ENCODE data around the gene PRKACG.

PRKACG gene

DNA sequence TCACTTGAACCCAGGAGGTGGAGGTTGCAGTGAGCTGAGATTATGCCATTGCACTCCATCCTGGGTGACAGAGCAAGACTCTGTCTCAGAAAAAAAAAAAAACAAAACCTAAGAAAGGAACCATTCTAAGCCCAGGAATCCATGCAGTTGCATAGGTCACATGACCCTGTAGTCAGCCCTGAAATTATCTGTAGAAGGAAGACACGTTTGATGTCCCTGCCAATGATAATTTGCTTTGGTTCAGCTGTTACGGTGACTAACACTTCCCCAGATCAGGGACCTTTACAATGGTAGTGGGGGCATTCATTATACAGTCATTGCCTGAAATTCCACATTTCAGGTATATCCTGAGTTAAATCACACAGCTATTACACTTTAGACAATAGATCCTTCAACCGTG, 50.5 kb downstream of the PRKACG start:
- no peaks in the 10 kb centered on the region for H3K27me3 ChIP-seq (ENCODE audit: control insufficient read depth, insufficient read depth, low read length)
- no peak overlapping the region for H3K9ac ChIP-seq (ENCODE audit: low read depth, low read length)
- H3K36me3 ChIP-seq (ENCODE audit: control insufficient read depth, insufficient read depth, low read length), result no peaks in the 10 kb centered on the region
- no peaks in the 10 kb centered on the region for H3K4me1 ChIP-seq (ENCODE audit: control insufficient read depth, insufficient read depth, low read length)
- H3K9me3 ChIP-seq (ENCODE audit: control insufficient read depth, insufficient read depth, low read length), result no peaks in the 10 kb centered on the region
- H3K4me3 ChIP-seq (ENCODE audit: low read depth, low read length), result no peak overlapping the region
